NCI-H510A (cell line): ENCODE data around the gene ADCY6.

Source experiments
- DNase-seq: peaks from one replicate; lab custom pipeline; 2025; lab: John Stamatoyannopoulos, UW

ADCY6 gene

DNA sequence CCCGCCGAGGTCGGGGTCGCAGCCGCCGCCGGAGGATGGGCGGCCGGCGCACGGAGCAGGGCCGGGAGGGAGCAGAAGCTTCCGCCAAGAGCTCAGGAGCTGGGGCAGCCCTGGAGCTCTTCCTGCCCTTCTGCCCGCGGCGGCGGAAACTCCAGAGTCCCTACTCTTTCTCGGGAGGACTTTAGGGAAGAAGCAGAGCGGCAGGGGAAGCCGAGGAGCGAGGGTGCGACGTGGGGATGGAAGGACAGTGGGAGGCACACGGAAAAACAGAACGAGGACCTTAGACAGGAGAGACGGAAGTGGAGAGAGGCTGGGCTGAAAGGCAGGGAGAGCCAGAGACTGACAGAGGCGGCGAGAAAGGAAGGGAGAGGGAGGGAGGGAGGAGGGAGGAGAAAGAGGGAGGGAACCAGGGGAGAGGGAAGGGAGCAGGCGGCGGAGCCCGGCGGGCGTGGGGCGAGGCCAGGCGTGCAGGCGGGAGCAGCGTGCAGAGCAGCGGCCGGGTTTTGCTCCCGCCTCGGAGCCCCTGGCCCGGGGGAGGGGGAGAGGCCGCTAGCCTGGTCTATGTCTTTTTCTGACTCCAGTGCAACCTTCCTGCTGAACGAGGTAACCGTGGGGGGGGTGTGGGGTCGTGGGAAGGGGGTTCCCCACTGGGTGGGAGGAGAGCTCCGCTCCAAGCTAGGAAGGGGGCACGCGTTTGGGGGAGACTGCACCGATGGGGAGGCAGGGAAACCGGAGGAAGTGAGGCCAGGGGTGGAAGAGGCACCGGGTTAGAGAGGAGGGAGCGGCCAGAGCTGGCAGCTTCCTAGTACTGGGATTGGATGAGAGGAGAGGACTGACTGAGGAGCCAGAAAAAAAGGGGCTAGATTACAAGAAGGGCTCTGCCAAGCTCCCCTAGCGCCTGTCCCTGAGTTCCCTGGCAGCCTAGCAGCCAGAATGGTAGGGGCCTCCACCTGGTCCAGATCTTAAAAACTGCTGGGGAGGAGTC is 26.5 kb upstream of the ADCY6 start:
- DNase-seq: peak; percentile 76

GRCh38 chr12:48814262-48815125 is 25.6 kb upstream of the ADCY6 start:
- peak; percentile 48 for DNase-seq

- no peak for DNase-seq
Observed at GRCh38 chr12:48813465-48814261, 24.8 kb upstream of the ADCY6 start.

GRCh38 chr12:48812389-48812788 is 23.5 kb upstream of the ADCY6 start:
- no peak for DNase-seq

- no peak for DNase-seq
Observed at GRCh38 chr12:48811437-48812090, 22.7 kb upstream of the ADCY6 start.

GRCh38 chr12:48810903-48811431 is 22.1 kb upstream of the ADCY6 start:
- DNase-seq: no peak

DNA sequence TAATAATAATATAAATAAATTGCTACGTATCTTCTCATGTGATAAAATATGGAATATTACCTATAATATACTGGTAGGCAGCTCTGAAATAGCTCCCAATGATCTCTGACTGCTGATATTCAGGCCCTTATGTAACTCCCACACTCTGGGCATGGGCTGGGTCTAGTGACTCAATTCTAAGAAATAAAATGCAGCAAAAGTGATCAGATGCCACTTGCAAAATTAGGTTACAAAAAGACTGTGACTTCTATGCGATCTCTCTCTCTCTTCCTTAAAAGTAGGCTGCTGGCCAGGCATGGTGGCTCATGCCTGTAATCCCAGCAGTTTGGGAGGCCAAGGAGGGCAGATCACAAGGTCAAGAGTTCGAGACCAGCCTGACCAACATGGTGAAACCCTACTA is 19.1 kb upstream of the ADCY6 start:
- DNase-seq: no peak

DNA sequence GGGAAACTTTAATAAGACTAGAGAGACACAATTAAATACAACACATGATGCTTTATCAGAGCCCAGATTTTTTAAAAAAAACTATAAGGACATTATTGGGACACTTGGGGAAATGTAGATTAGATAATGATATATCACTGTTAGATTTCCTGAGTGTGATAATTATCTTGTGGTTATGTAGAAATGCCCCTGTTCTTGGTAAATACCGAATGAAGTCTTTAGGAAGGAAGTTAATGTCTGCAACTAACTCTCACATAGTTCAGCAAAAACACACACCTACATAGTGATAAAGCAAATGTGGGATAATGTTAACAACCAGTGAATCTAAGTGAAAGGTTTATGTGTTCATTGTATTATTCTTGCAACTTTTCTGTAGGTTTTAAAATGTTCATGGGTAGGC is 14.8 kb upstream of the ADCY6 start:
- DNase-seq: no peak

DNA sequence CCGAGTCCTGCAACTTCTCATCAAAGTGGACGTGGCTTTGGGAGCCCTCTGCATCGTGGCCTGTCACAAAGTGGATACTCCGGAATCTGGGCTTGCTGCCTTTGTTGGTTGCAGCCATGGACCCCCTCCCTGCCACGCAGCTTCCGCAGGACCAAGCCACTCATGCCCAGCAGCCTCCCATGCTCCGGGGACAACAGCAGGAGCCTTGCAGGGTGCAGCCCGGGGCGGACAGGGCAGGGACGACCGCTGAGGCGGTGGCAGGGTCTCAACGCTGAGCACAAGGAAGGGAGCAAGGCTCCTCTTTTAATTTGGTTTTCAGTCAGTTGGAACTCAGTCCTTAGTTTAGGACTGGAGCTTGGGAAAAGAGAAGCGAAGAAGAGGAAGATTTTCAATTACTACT is 12.1 kb upstream of the ADCY6 start:
- DNase-seq: no peak

GRCh38 chr12:48800457-48800856 is 11.6 kb upstream of the ADCY6 start:
- no peak for DNase-seq

- no peak for DNase-seq
Observed at GRCh38 chr12:48796976-48797375, 8.1 kb upstream of the ADCY6 start.

GRCh38 chr12:48795550-48796455 is 6.9 kb upstream of the ADCY6 start:
- DNase-seq: peak; percentile 43

- DNase-seq: no peak
Observed at GRCh38 chr12:48794870-48795269, 6.0 kb upstream of the ADCY6 start.

- no peak for DNase-seq
Observed at GRCh38 chr12:48793696-48794095, 4.8 kb upstream of the ADCY6 start.

DNA sequence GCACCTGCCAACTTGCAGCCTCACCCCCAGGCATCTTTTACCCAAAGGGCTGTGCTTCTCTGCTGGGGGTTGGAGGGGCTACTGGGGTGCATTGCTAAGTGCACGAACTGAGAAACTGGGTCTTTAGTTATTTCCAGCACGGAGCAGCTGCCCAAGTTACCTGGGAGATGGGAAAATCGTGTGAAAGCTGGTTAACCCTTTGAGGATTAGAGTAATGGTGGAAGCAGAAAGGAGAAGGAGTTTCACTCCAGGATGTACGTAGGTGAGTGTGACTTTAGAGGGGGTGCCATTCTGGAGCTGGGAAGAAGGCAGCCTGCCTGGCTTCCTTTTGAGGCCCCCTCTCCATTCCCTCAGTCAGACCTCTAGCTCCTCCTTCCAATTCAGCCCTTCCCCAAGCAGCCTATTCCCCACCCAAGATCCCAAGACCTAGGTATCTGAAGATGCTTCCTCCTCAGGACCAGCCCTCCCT is 1.0 kb upstream of the ADCY6 start:
- DNase-seq: no peak

- DNase-seq: no peak
Observed at GRCh38 chr12:48788524-48788853, 400 bp downstream of the ADCY6 start.

DNA sequence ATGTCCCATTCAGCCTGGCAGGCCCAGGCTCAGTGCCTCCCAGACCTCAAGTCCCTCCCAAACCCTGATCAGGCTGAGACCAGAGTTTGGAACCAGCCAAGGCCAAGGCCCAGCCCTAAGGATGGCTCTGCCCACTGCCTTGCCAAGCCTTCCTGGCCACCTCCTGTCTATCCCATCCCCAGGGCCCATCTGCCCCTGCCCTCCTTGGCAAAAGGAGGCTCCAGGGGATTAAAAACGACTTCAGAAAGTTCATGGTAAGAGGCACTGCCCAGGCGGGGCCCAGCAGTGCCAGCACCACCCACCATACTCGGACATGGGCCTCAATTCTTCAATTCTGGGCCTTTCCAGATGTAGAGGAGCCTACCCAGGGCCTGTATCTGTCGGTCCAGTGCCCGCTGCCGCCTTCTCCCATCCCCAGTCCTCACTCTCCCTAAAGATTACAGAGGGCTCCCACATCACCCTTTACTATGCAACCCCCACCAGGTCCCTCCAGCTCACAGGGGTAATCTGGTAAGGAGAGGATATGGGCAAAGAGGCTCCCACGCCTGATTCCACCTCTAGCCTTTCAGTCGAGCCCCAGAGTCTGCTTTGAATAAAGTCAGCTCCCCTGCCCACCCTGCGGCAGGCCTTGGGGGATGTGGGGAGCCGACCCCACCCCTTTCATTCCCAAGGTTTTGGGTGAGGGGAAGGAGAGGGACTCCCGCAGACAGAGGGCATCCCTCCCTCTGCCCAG is 932 bp downstream of the ADCY6 start:
- no peak for DNase-seq

GRCh38 chr12:48786591-48787544 is 2.0 kb downstream of the ADCY6 start:
- DNase-seq: no peak
